ENCODE data around the gene CRYBG1. TPM values are rescaled to one million over a fixed set of nuclear protein-coding genes. Genes with fewer than 3 reads are reported as not detected.

The CRYBG1 gene
- total RNA-seq, 1 experiment from 2014 or later = 10.1 TPM

GRCh38 chr6:106572875-106573585 lies 212.5 kb downstream of the CRYBG1 start (continued):
- no peak for TF ChIP-seq IRF1 (CRISPR knock-in tag; IDR thresholded peaks at IDR 0.05)

DNA sequence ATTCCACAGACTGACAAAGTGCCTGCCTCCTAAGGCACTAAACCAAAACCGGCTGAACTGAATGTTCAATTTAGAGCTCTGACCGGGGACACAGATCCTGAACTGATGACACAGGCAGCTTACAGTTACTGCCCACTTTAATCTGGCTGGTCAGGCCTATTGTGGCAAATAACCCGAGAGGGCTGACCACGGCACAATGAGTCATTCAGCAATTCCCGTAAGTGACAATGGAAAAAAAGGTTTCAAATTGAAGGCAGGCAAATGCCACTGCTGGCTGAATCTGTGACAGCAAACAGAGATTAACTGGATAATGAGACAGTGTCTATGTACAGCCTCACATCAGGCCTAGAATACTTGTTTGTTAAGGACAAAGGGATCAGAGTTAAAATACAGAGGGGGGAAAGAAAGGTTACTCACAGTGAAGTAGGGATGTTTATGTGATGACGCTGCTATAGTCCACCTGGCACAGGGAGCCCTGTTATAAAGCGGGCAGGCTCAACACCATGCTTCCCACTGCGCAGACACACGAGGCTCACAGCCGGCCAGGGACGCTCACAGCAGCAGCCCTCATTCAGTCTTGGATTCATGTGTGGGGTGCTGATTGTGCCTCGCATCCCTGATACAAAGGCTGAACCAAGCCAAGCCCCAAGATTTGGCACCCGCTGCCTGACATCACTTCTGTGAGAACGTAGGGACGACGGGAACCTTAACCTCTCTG lies 214.4 kb downstream of the CRYBG1 start:
- H3K4me3 Mint-ChIP-seq = no peak overlapping the region
- H3K36me3 Mint-ChIP-seq = peaks cover 20% of the 10 kb centered on the region
- H3K9me3 Mint-ChIP-seq = no peaks in the 10 kb centered on the region
- DNase-seq (ENCODE audit: low spot score) = no peak
- H3K4me1 Mint-ChIP-seq = 0 out of 2 replicates have a peak, but pooled peaks cover 4% of the 10 kb centered on the region
- no peaks in the 10 kb centered on the region for H3K27me3 Mint-ChIP-seq (ENCODE audit: low read depth)
- H3K27ac Mint-ChIP-seq = 0 out of 2 replicates have a peak overlapping the region, but pooled peaks have one; percentile 19
- no peak; the same call in 1 of the 2 replicates for ATAC-seq
- ChIA-PET CTCF (no interaction called here), POLR2A (no interaction called here)
- TF ChIP-seq TEAD4 (CRISPR knock-in tag; IDR thresholded peaks at IDR 0.05) = no peak
- no peak for TF ChIP-seq SOX15 (CRISPR knock-in tag; IDR thresholded peaks at IDR 0.05)
- no peak for TF ChIP-seq ZNF281 (CRISPR knock-in tag; IDR thresholded peaks at IDR 0.05)
- no peak for TF ChIP-seq ZNF423 (CRISPR knock-in tag; IDR thresholded peaks at IDR 0.05)
- TF ChIP-seq CBFB (CRISPR knock-in tag; IDR thresholded peaks at IDR 0.05; ENCODE audit: low read depth) = no peak
- TF ChIP-seq ZNF121 (CRISPR knock-in tag; IDR thresholded peaks at IDR 0.05) = no peak
- TF ChIP-seq MYBL2 (CRISPR knock-in tag; IDR thresholded peaks at IDR 0.05) = no peak
- no peak for TF ChIP-seq ZNF532 (CRISPR knock-in tag; IDR thresholded peaks at IDR 0.05; ENCODE audit: borderline replicate concordance)
- no peak for TF ChIP-seq FOXP1 (CRISPR knock-in tag; IDR thresholded peaks at IDR 0.05; ENCODE audit: borderline replicate concordance)
- TF ChIP-seq, protein P1, sequence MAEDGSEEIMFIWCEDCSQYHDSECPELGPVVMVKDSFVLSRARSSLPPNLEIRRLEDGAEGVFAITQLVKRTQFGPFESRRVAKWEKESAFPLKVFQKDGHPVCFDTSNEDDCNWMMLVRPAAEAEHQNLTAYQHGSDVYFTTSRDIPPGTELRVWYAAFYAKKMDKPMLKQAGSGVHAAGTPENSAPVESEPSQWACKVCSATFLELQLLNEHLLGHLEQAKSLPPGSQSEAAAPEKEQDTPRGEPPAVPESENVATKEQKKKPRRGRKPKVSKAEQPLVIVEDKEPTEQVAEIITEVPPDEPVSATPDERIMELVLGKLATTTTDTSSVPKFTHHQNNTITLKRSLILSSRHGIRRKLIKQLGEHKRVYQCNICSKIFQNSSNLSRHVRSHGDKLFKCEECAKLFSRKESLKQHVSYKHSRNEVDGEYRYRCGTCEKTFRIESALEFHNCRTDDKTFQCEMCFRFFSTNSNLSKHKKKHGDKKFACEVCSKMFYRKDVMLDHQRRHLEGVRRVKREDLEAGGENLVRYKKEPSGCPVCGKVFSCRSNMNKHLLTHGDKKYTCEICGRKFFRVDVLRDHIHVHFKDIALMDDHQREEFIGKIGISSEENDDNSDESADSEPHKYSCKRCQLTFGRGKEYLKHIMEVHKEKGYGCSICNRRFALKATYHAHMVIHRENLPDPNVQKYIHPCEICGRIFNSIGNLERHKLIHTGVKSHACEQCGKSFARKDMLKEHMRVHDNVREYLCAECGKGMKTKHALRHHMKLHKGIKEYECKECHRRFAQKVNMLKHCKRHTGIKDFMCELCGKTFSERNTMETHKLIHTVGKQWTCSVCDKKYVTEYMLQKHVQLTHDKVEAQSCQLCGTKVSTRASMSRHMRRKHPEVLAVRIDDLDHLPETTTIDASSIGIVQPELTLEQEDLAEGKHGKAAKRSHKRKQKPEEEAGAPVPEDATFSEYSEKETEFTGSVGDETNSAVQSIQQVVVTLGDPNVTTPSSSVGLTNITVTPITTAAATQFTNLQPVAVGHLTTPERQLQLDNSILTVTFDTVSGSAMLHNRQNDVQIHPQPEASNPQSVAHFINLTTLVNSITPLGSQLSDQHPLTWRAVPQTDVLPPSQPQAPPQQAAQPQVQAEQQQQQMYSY (CRISPR knock-in tag; IDR thresholded peaks at IDR 0.05) = no peak
- TF ChIP-seq, protein P2, sequence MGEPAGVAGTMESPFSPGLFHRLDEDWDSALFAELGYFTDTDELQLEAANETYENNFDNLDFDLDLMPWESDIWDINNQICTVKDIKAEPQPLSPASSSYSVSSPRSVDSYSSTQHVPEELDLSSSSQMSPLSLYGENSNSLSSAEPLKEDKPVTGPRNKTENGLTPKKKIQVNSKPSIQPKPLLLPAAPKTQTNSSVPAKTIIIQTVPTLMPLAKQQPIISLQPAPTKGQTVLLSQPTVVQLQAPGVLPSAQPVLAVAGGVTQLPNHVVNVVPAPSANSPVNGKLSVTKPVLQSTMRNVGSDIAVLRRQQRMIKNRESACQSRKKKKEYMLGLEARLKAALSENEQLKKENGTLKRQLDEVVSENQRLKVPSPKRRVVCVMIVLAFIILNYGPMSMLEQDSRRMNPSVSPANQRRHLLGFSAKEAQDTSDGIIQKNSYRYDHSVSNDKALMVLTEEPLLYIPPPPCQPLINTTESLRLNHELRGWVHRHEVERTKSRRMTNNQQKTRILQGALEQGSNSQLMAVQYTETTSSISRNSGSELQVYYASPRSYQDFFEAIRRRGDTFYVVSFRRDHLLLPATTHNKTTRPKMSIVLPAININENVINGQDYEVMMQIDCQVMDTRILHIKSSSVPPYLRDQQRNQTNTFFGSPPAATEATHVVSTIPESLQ (CRISPR knock-in tag; IDR thresholded peaks at IDR 0.05) = no peak
- no peak for TF ChIP-seq TCF7 (CRISPR knock-in tag; IDR thresholded peaks at IDR 0.05; ENCODE audit: low read depth)
- TF ChIP-seq OVOL2 (CRISPR knock-in tag; IDR thresholded peaks at IDR 0.05; ENCODE audit: borderline replicate concordance) = no peak
- TF ChIP-seq, protein P3, sequence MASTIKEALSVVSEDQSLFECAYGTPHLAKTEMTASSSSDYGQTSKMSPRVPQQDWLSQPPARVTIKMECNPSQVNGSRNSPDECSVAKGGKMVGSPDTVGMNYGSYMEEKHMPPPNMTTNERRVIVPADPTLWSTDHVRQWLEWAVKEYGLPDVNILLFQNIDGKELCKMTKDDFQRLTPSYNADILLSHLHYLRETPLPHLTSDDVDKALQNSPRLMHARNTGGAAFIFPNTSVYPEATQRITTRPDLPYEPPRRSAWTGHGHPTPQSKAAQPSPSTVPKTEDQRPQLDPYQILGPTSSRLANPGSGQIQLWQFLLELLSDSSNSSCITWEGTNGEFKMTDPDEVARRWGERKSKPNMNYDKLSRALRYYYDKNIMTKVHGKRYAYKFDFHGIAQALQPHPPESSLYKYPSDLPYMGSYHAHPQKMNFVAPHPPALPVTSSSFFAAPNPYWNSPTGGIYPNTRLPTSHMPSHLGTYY (CRISPR knock-in tag; IDR thresholded peaks at IDR 0.05) = no peak
- TF ChIP-seq, protein P4, sequence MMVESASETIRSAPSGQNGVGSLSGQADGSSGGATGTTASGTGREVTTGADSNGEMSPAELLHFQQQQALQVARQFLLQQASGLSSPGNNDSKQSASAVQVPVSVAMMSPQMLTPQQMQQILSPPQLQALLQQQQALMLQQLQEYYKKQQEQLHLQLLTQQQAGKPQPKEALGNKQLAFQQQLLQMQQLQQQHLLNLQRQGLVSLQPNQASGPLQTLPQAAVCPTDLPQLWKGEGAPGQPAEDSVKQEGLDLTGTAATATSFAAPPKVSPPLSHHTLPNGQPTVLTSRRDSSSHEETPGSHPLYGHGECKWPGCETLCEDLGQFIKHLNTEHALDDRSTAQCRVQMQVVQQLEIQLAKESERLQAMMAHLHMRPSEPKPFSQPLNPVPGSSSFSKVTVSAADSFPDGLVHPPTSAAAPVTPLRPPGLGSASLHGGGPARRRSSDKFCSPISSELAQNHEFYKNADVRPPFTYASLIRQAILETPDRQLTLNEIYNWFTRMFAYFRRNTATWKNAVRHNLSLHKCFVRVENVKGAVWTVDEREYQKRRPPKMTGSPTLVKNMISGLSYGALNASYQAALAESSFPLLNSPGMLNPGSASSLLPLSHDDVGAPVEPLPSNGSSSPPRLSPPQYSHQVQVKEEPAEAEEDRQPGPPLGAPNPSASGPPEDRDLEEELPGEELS (CRISPR knock-in tag; IDR thresholded peaks at IDR 0.05) = no peak

Data from WTC11 (cell line).